DMS53 treated with DMSO at 0.1 percent for 48 hours (cell line): Measurements from ENCODE around the gene ZRANB2.

Experiments used
- DNase-seq: peaks from one replicate; lab custom pipeline; 2025; ENCODE audit not compliant: unreplicated experiment; lab: John Stamatoyannopoulos, UW

ZRANB2 gene

DNA sequence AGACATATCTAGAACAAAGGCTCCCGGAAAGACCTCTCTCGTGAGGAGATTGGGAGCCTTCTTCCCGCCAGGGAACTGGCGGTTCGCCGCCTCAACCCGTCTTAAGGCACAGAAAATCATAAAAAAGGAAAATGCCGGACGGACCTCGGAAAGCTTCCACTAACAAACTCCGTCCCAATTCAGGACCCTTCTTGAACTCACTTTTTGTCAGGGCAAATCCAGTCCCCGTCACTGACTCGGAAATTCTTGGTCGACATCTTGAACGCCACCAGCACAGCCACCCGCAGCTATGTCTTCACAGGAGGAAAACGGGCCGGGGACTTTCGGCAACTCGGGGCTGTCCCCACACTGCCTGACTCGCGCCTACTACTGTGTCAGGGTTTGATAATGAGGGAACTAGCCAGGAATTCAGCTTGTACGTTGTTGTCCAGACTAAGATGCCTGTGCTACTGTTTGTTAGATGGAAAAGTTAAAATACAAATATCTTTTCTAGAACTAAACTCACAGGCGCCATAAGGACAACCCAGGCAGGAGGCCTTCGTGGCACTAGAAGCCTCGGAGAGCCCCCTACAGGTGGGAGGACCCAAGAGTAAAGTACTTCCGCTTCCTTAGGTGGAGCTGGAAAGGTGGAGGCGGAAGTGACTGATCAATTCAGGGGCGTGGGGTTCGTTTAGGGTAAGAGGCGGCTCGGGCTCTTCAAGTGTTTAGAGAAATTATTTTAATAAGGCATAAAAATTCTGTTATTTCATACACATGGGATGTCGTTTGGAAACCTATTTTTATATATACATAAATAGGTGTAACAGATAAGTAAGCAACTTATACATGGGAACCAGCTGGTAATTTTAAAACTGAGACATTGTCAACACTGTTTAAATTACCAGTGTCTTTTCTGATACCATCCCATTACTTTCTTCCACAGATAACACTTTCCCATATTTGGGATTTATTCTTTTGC is at the start of gene ZRANB2:
Gene ZRANB2 (minus strand): TSS at position 297 of the 958 bp plus-strand sequence. CDS start 40 bp downstream, at position 257.
- peak; percentile 99 for DNase-seq

DNA sequence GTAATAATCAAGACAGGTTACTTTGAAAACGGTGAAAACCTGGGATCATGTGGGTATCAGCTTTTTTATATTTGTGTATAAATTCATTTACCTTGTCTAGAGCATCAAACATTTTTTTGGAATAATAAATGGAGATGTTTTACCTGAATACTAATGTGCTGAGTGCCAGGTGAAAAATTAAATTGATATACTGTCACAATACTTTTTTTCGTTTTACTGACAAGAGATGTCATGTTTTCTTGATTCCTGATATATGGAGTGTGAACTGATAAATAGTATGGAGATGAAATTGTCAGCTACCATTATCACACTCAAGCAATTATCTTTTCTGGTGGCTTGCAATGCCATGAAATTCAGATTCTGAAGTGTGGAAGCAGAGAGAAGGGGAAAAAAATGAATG is 47.2 kb upstream of the ZRANB2 start:
- no peak for DNase-seq

DNA sequence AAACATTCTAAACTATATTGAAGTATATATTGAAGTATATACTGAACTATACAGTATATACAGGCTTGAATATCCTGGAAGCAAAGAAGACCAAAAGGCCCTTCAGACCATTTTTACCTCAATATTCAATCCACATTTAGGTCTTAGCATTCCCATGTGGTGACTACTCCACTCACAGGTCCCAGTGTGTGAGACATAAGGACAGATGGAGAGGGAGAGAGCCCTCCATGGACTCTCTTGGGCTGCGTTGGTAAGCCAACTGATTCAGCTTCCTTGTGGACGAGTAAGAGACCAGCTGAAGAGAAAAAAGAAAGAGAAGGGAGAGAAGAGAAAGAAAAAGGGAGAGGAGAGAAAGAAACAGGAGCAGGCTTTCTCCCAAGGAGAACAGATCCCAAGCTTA is 37.3 kb upstream of the ZRANB2 start:
- no peak for DNase-seq

- DNase-seq: no peak
Measured at GRCh38 chr1:71116729-71117128, 35.9 kb upstream of the ZRANB2 start.

DNA sequence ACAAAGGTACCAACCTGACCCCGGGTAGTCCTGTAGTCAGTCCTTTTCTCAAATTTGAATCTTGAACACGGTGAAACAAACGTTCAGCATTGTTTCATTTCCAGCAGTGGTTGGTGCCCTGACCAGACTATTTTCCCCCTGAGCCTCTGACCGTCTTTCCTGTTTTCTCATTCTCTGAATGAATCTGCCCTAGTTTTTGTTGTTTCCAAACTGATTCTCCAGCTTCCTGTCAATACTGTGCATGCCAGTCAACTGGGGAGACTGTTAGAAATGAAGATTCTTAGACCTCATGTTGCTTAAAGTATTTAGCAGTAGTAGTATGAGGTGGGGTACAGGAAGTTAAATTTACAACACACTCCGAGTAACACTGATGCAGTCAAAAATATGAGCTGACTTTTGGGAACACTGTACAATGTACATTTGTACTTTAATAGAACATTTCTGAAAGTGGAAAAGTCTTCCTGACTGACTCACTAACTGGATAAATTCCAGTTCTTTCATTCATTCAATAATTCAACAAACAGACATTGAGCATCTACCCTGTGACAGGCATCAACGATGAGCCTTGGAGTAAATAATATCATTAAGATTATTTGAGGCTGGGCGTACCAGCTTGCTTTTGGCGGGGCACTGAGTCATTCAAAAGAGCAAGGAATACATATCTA is 26.0 kb upstream of the ZRANB2 start:
- no peak for DNase-seq

GRCh38 chr1:71104417-71104816 is 23.6 kb upstream of the ZRANB2 start:
- DNase-seq: no peak

- no peak for DNase-seq
Measured at GRCh38 chr1:71101839-71102376, 21.1 kb upstream of the ZRANB2 start.

- no peak for DNase-seq
Measured at GRCh38 chr1:71097428-71097827, 16.6 kb upstream of the ZRANB2 start.

DNA sequence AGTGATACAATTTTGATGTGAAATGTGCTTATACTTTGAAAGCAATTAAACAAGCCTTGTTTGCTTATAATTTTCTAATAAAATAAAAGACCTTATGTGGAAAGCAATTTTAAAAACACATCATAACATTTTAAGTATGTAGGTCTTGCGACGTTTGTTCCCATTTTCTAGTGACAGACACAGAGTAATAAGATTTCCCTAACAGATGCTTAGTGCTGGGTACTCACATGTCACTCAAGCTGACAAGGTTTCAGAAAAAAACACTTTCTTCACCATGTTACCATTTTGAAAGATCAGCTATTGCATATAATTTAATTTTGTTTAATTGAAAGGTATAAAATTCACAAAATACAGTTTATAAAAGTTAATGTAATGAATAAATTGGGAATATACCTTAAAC is 14.1 kb upstream of the ZRANB2 start:
- no peak for DNase-seq

DNA sequence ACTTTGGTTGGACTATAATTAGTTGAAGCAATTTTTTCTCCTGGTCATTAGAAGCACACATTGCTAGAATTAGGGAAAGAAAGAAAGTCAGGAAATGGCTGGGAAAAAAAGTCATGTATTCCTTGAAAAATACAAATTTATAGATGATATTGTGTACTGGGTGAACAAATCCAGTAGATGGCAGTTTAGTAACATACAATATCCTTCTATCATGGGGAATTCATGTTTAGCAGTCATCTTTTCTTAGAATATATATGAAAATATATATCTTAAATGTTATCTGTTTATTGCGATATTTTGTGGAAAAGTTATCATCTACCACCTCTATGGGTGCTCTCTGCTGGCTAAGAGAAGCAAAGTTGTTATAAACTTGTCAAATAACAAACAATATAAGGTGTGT is 13.1 kb upstream of the ZRANB2 start:
- DNase-seq: peak; percentile 30

DNA sequence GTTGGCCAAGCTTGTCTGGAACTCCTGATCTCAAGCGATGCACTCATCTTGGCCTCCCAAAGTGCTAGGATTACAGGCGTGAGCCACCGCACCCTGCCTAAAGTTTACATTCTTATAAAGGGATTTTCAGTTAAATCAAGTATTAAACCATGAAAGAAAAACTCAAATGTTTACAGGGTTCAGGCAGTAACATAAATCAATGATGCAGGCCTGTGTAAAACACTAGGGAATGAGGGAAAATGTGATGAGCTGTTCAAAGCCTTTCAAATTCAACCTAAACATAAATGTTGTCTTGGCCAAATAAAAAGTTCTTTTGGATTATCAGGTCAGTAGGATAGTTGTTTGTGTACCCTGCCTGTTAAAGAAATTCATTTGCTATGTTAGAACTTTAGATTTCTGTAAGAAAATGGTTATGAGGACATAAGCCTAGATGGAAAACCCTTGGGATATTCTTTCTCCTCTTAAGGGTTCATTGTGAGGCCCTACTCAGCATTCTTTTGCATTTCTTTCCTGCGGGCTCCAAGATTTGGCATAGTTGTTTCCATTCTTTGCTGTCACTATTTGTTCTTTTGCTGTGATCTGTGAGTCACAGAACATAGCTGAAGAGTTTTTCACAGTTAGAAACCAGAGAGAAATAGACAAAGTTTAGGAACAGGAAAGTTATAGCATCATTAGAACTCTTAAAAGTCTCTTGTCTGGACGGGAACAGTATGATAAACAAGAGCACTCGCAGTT is 8.9 kb upstream of the ZRANB2 start:
- no peak for DNase-seq

GRCh38 chr1:71088645-71089287 is 7.9 kb upstream of the ZRANB2 start:
- no peak for DNase-seq

- DNase-seq: no peak
Measured at GRCh38 chr1:71087713-71088112, 6.9 kb upstream of the ZRANB2 start.

GRCh38 chr1:71087060-71087459 is 6.2 kb upstream of the ZRANB2 start:
- DNase-seq: no peak

- no peak for DNase-seq
Measured at GRCh38 chr1:71086331-71086730, 5.5 kb upstream of the ZRANB2 start.

GRCh38 chr1:71083271-71083670 is 2.4 kb upstream of the ZRANB2 start:
- DNase-seq: no peak

GRCh38 chr1:71081697-71082080 is 854 bp upstream of the ZRANB2 start:
- no peak for DNase-seq

DNA sequence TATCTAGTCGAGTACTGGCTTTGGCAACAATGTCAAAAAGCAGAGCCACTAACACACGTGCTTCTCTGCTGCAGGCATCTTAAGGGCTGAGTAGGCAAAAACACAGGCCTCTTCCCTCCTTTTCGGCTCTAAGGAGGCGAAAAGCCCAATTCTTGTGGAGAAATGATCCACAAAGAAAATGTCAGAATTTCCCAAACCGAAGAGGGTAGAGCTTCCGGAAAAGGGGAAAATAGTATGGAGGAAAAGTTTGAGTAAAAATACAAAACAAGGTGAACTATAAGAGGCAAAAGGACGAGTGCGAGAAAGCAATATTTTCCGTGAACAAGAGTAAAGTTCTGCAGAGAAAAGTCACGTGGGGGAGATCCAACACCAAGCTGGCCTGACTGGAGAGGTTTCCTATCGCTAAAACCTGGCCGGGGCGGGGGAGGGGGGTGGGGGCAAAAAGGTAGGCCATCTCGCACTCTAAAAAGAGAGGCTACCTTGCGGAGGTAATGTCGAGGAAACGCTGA is 551 bp downstream of the ZRANB2 start:
- DNase-seq: peak; percentile 45

GRCh38 chr1:71074681-71075080 is 6.2 kb downstream of the ZRANB2 start:
- DNase-seq: no peak

- DNase-seq: no peak
Measured at GRCh38 chr1:71072273-71072672, 8.6 kb downstream of the ZRANB2 start.

DNA sequence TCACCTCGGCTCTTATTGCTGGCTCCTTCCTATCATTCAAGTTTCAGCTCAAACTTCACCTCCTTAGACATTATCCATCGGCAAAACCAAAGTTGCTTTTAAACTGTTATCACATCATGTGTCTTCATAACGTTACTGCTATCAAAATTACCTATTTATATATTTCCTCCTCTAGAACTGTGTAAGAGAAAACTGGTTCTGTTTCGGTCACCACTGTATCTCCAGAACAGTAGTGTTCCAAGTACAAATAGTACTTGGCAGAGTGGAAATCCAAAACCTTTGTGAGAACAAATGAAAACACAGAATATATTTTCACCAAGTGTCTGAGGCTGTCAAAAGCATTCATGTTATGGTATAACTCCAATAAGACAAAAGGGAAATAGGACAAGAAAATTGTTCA is 9.1 kb downstream of the ZRANB2 start:
- no peak for DNase-seq
